HCT116 (cell line): ENCODE data around the gene LANCL3. TPM values are rescaled to one million over a fixed set of nuclear protein-coding genes. Genes with fewer than 3 reads are reported as not detected.

Experiments
- ATAC-seq: fragments of 200-7000 bp; cut with Tn5 transposase; 2 replicates; pipeline ENCODE4 v1.9.1; 2020; ENCODE audit warnings: mild to moderate bottlenecking, moderate library complexity
- BruUV-seq: library from RNA; stranded (reverse); fragments of 400-500 nt; replicated peaks from 2 replicates; lab custom pipeline; 2021; lab: Mats Ljungman, UMichigan
- CTCF ChIA-PET: fragments of 300-600 bp; sonication (Branson Sonifier 250); formaldehyde crosslinking; loops from one replicate; lab custom pipeline; 2021; ENCODE audit warnings: antibody characterized with exemption; lab: Charles Lee
- POLR2A ChIA-PET: fragments of 300-600, 350-600 bp; sonication (Branson Sonifier 250); formaldehyde crosslinking; loops from one replicate; lab custom pipeline; 2021; ENCODE audit warnings: antibody characterized with exemption; lab: Charles Lee
- RAD21 ChIA-PET, 2 experiments: fragments of 300-600 bp; sonication (Branson Sonifier 250); formaldehyde crosslinking; loops; one replicate each; lab custom pipeline; 2023; ENCODE audit warnings: low total read pairs in 2 of 2; ENCODE audit not compliant: uncharacterized antibody in 2 of 2, unreplicated experiment in 2 of 2, low non-redundant PET in 1 of 2; lab: Charles Lee
- DNase-seq: peaks from one replicate; pipeline ENCODE4 v3.0.0-alpha.2; 2010; ENCODE audit warnings: low read depth, low spot score
- H2AFZ ChIP-seq: fragments of 200-600 bp; shearing (Covaris generic), sonication (generic); 2 replicates; pipeline ENCODE4 v1.6.1; 2017; ENCODE audit warnings: low read depth, mixed run types, mixed read lengths, antibody characterized with exemption, low read length; ENCODE audit not compliant: poor library complexity, severe bottlenecking
- H3K27ac ChIP-seq: 2 replicates; pipeline ENCODE4 v1.5.1; 2012; ENCODE audit warnings: low read depth, low read length
- H3K27me3 ChIP-seq: fragments of 200-600 bp; sonication (generic); 2 replicates; pipeline ENCODE4 v1.6.1; 2016; ENCODE audit warnings: mixed run types, low read length, mixed read lengths; ENCODE audit not compliant: insufficient read depth
- H3K36me3 ChIP-seq, 2 experiments: fragments of 200-500 bp in 1 of 2; fragments of 200-600 bp in 1 of 2; sonication (Bioruptor generic) in 1 of 2; sonication (generic) in 1 of 2; 2 replicates each; pipeline versions ENCODE4 v1.5.1 to v1.6.1; 2014 to 2016; ENCODE audit warnings: low read length in 2 of 2, inconsistent platforms in 1 of 2, mixed read lengths in 1 of 2, mixed run types in 1 of 2; ENCODE audit not compliant: insufficient read depth in 2 of 2, control insufficient read depth in 1 of 2
- H3K4me1 ChIP-seq, 2 experiments: fragments of 200-600 bp in 1 of 2; sonication (generic) in 1 of 2; 2 replicates each; pipeline versions ENCODE4 v1.5.1 to v1.6.1; 2012 to 2017; ENCODE audit warnings: low read length in 2 of 2, inconsistent platforms in 1 of 2, mild to moderate bottlenecking in 1 of 2, mixed read lengths in 1 of 2, mixed run types in 1 of 2, moderate library complexity in 1 of 2; ENCODE audit not compliant: insufficient read depth in 2 of 2, control insufficient read depth in 1 of 2
- H3K4me2 ChIP-seq: fragments of 200-600 bp; sonication (generic); 2 replicates; pipeline ENCODE4 v1.6.1; 2017; ENCODE audit warnings: mixed run types, low read length, mixed read lengths
- H3K4me3 ChIP-seq, 2 experiments: fragments of 200-600 bp in 1 of 2; sonication (generic) in 1 of 2; replicated peaks in 1 of 2; 2 replicates each; pipeline ENCODE4 v1.5.1; 2011 to 2016; ENCODE audit warnings: low read length in 2 of 2, control low read depth in 1 of 2, low read depth in 1 of 2, mild to moderate bottlenecking in 1 of 2, mixed read lengths in 1 of 2, mixed run types in 1 of 2
- H3K79me2 ChIP-seq: fragments of 200-600 bp; sonication (generic); 2 replicates; pipeline ENCODE4 v1.6.1; 2017; ENCODE audit warnings: mild to moderate bottlenecking, mixed run types, low read length, moderate library complexity, mixed read lengths; ENCODE audit not compliant: insufficient read depth
- H3K9ac ChIP-seq: fragments of 200-600 bp; sonication (generic); 2 replicates; pipeline ENCODE4 v1.6.1; 2016; ENCODE audit warnings: low read length, mixed read lengths
- H3K9me2 ChIP-seq: fragments of 200-600 bp; sonication (generic), shearing (Covaris generic); 2 replicates; pipeline ENCODE4 v1.6.1; 2017; ENCODE audit warnings: mixed run types, mild to moderate bottlenecking, moderate library complexity; ENCODE audit not compliant: insufficient read depth
- H3K9me3 ChIP-seq, 2 experiments: fragments of 200-500 bp in 1 of 2; fragments of 200-600 bp in 1 of 2; sonication (Bioruptor generic) in 1 of 2; sonication (generic) in 1 of 2; 2 replicates each; pipeline ENCODE4 v1.6.1; 2014 to 2017; ENCODE audit warnings: low read length in 2 of 2, mixed read lengths in 2 of 2, inconsistent platforms in 1 of 2, low read depth in 1 of 2, mild to moderate bottlenecking in 1 of 2, mixed run types in 1 of 2, moderate library complexity in 1 of 2; ENCODE audit not compliant: control insufficient read depth in 1 of 2, insufficient read depth in 1 of 2
- H4K20me1 ChIP-seq: fragments of 200-600 bp; sonication (generic), shearing (Covaris generic); 2 replicates; pipeline ENCODE4 v1.6.1; 2017; ENCODE audit warnings: mixed run types, mild to moderate bottlenecking, moderate library complexity; ENCODE audit not compliant: insufficient read depth
- ATF3 ChIP-seq: IDR thresholded peaks from 2 replicates; pipeline ENCODE4 v1.6.1; 2012
- CBX3 ChIP-seq: IDR thresholded peaks from 2 replicates; pipeline ENCODE4 v1.6.1; 2012; ENCODE audit warnings: low read depth
- CEBPB ChIP-seq: IDR thresholded peaks from 2 replicates; pipeline ENCODE4 v1.6.1; 2012; ENCODE audit warnings: low read depth
- EGR1 ChIP-seq: IDR thresholded peaks from 2 replicates; pipeline ENCODE4 v1.6.1; 2012; ENCODE audit warnings: low read depth
- EZH2 ChIP-seq: fragments of 200-600 bp; sonication (generic); IDR thresholded peaks from 2 replicates; pipeline ENCODE4 v1.6.1; 2017; ENCODE audit warnings: antibody characterized with exemption, mixed run types
- FOSL1 ChIP-seq: IDR thresholded peaks from 2 replicates; pipeline ENCODE4 v1.6.1; 2012; ENCODE audit warnings: low read depth
- JUND ChIP-seq: IDR thresholded peaks from 2 replicates; pipeline ENCODE4 v1.6.1; 2012
- POLR2AphosphoS5 ChIP-seq: IDR thresholded peaks from 2 replicates; pipeline ENCODE4 v1.6.1; 2011; ENCODE audit warnings: mild to moderate bottlenecking, low read depth, low read length, moderate library complexity
- RAD21 ChIP-seq: IDR thresholded peaks from 2 replicates; pipeline ENCODE4 v1.6.1; 2012; ENCODE audit warnings: low read depth, mild to moderate bottlenecking
- SIN3A ChIP-seq: IDR thresholded peaks from 2 replicates; pipeline ENCODE4 v1.6.1; 2012; ENCODE audit warnings: low read depth
- ZBTB33 ChIP-seq: IDR thresholded peaks from 2 replicates; pipeline ENCODE4 v1.6.1; 2011; ENCODE audit warnings: mild to moderate bottlenecking, low read length, moderate library complexity; ENCODE audit not compliant: insufficient replicate concordance; ENCODE audit errors: extremely low read depth
- ZFX ChIP-seq: fragments of 450-650 bp; IDR thresholded peaks from 2 replicates; pipeline ENCODE4 v1.6.1; 2017
- intact Hi-C: fragments of 100-400 bp; cut with micrococcal nuclease; formaldehyde crosslinking; loops from 2 replicates; pipeline ENCODE4 v1.10.0; 2022
- total RNA-seq: library from RNA; stranded (reverse); gene quantifications from one replicate; pipeline ENCODE4 v1.2.1, GENCODE V29; 2021; ENCODE audit not compliant: unreplicated experiment

LANCL3 gene
- total RNA-seq, 1 experiment from 2014 or later = 2.4 TPM

- no TSS peak for BruUV-seq
- no peaks in the 10 kb centered on the region for H3K9me3 ChIP-seq
- no peak overlapping the region for H3K27ac ChIP-seq
- POLR2A ChIA-PET = no interaction called here
- H3K9me2 ChIP-seq = no peaks in the 10 kb centered on the region
- CTCF ChIA-PET = no interaction called here
- no peak overlapping the region for H3K4me2 ChIP-seq
- H3K9ac ChIP-seq = no peak overlapping the region
- ATAC-seq = no peak
- H3K4me1 ChIP-seq = no peaks in the 10 kb centered on the region
- intact Hi-C loops = no loop called here
- no peak for TF ChIP-seq FOSL1
- TF ChIP-seq CEBPB = no peak
- no peak for TF ChIP-seq JUND
- TF ChIP-seq EGR1 = no peak
- TF ChIP-seq EZH2 = no peak
- TF ChIP-seq ZFX = no peak
- TF ChIP-seq, all 23 proteins: peak for 0
- DNase-seq = no peak
- H2AFZ ChIP-seq = no peak overlapping the region
- H3K4me3 ChIP-seq = no peak overlapping the region
- H3K36me3 ChIP-seq = no peaks in the 10 kb centered on the region
- RAD21 ChIA-PET = no interaction called here
- H3K27me3 ChIP-seq = no peaks in the 10 kb centered on the region
- H4K20me1 ChIP-seq = no peaks in the 10 kb centered on the region
- H3K79me2 ChIP-seq = no peaks in the 10 kb centered on the region
Observed at GRCh38 chrX:37672563-37672962, 101.1 kb downstream of the LANCL3 start.

GRCh38 chrX:37676811-37677210 lies 105.3 kb downstream of the LANCL3 start:
- ChIA-PET POLR2A (no interaction called here), CTCF (no interaction called here), RAD21 (no interaction called here)
- Histone ChIP-seq H3K27ac (no peak overlapping the region), H4K20me1 (no peaks in the 10 kb centered on the region), H3K9me3 (no peaks in the 10 kb centered on the region), H3K79me2 (no peaks in the 10 kb centered on the region), H3K4me2 (no peak overlapping the region), H3K4me1 (no peaks in the 10 kb centered on the region), H3K4me3 (no peak overlapping the region), H3K9me2 (no peaks in the 10 kb centered on the region), H3K27me3 (no peaks in the 10 kb centered on the region), H3K36me3 (no peaks in the 10 kb centered on the region), H3K9ac (no peak overlapping the region), H2AFZ (no peak overlapping the region)
- no peak for TF ChIP-seq SIN3A
- no peak for TF ChIP-seq RAD21
- TF ChIP-seq ATF3 = no peak
- no peak for TF ChIP-seq ZBTB33
- no peak for TF ChIP-seq EZH2
- no peak for TF ChIP-seq CBX3
- no peak for TF ChIP-seq POLR2AphosphoS5
- DNase-seq (no peak), ATAC-seq (no peak)
- intact Hi-C loops = no loop called here
- no TSS peak for BruUV-seq
